Prostate gland (tissue), 2 donors: ENCODE data around the gene NR2C2. TPM values are rescaled to one million over a fixed set of nuclear protein-coding genes. Genes with fewer than 3 reads are reported as not detected.
A peak's percentile ranks its signal among the peaks of the same experiment; 100 is the strongest.
"Not testable (repeated sequence)": the region's sequence is repeated elsewhere in the genome, so short reads cannot be mapped to it uniquely, and the experiment has no call there.

Experiments used
- DNase-seq: peaks from one replicate; pipeline ENCODE4 v3.0.0-alpha.2; 2019; ENCODE audit warnings: low spot score
- H3K27ac ChIP-seq, 2 donors: fragments of 200-600 bp; sonication (generic); 2 replicates each; pipeline ENCODE4 v1.5.1; 2017 to 2019
- H3K27me3 ChIP-seq: fragments of 200-600 bp; sonication (generic); replicated peaks from 2 replicates; pipeline ENCODE4 v1.5.1; 2019; ENCODE audit not compliant: insufficient read depth
- H3K36me3 ChIP-seq, 2 donors: fragments of 200-600 bp; sonication (generic); 1 replicate in 1 of 2; 2 replicates in 1 of 2; pipeline versions ENCODE4 v1.5.1 to v1.8.1; 2017 to 2019
- H3K4me1 ChIP-seq: fragments of 200-600 bp; sonication (generic); replicated peaks from 2 replicates; pipeline ENCODE4 v1.5.1; 2019
- H3K4me3 ChIP-seq, 2 donors: fragments of 200-600 bp; sonication (generic); 2 replicates each; pipeline ENCODE4 v1.5.1; 2017 to 2019
- H3K9me3 ChIP-seq: fragments of 200-600 bp; sonication (generic); 2 replicates; pipeline ENCODE4 v1.5.1; 2017
- POLR2A ChIP-seq: fragments of 450-650 bp; IDR thresholded peaks from one replicate; pipeline ENCODE4 v1.6.1; 2016; ENCODE audit warnings: antibody characterized with exemption, mild to moderate bottlenecking
- POLR2AphosphoS5 ChIP-seq: sonication (generic); formaldehyde crosslinking; IDR thresholded peaks from one replicate; pipeline ENCODE4 v1.6.1; 2017; ENCODE audit warnings: antibody characterized with exemption
- WGBS: methylation state at CpG from one replicate; pipeline ENCODE4 v1.1.5; 2018; 5-methylcytosine and 5-hydroxymethylcytosine counted together
- intact Hi-C: fragments of 100-400 bp; cut with DNase I; formaldehyde crosslinking; loops from one replicate; pipeline ENCODE4 v1.14.2; 2022
- total RNA-seq, 2 donors: library from RNA; depleted of rRNA; stranded (reverse); fragments of >200 nt; gene quantifications; one replicate each; pipeline ENCODE4 v1.1.0, GENCODE V29; 2016
- TF ChIP-seq, protein P1 (sequence below), 4 experiments: fragments of 200-600 bp in 2 of 4; fragments of 450-650 bp in 2 of 4; sonication (generic) in 2 of 4; IDR thresholded peaks; 1 replicate in 3 of 4; 2 replicates in 1 of 4; pipeline ENCODE4 v1.5.1; 2016 to 2019; ENCODE audit warnings: antibody characterized with exemption in 4 of 4, mild to moderate bottlenecking in 2 of 4, moderate library complexity in 2 of 4

The NR2C2 gene
- total RNA-seq, 2 donors from 2014 or later: 36.8 to 78.5 TPM

DNA sequence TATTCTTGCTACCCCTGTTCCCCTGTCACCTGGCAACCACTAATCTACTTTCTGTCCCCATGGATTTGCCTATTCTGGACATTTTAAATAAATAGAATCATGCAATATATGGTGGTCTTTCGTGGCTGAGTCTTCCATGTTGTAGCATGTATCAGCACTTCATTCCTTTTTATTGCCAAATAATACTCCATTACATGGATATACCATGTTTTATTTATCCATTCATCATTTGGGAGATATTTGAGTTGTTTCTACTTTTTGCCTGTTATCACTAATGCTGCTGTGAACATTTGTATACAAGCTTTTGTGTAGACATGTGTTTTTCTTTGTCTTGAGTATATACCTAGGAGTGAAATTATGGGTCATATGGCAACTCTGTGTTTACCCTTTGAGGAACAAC, 50.6 kb downstream of the NR2C2 start:
- no peaks in the 10 kb centered on the region for H3K36me3 ChIP-seq
- intact Hi-C loops: no loop called here
- TF ChIP-seq, protein P1, sequence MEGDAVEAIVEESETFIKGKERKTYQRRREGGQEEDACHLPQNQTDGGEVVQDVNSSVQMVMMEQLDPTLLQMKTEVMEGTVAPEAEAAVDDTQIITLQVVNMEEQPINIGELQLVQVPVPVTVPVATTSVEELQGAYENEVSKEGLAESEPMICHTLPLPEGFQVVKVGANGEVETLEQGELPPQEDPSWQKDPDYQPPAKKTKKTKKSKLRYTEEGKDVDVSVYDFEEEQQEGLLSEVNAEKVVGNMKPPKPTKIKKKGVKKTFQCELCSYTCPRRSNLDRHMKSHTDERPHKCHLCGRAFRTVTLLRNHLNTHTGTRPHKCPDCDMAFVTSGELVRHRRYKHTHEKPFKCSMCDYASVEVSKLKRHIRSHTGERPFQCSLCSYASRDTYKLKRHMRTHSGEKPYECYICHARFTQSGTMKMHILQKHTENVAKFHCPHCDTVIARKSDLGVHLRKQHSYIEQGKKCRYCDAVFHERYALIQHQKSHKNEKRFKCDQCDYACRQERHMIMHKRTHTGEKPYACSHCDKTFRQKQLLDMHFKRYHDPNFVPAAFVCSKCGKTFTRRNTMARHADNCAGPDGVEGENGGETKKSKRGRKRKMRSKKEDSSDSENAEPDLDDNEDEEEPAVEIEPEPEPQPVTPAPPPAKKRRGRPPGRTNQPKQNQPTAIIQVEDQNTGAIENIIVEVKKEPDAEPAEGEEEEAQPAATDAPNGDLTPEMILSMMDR (IDR thresholded peaks at IDR 0.05): no peak
- no peak for TF ChIP-seq POLR2A
- TF ChIP-seq POLR2AphosphoS5: no peak
- H3K9me3 ChIP-seq: no peaks in the 10 kb centered on the region
- no peaks in the 10 kb centered on the region for H3K27me3 ChIP-seq
- H3K27ac ChIP-seq: no peak overlapping the region
- no peaks in the 10 kb centered on the region for H3K4me1 ChIP-seq
- WGBS: 100% methylated on average over 1 of the region's 1 CpG
- no peak overlapping the region for H3K4me3 ChIP-seq
- DNase-seq: no peak

DNA sequence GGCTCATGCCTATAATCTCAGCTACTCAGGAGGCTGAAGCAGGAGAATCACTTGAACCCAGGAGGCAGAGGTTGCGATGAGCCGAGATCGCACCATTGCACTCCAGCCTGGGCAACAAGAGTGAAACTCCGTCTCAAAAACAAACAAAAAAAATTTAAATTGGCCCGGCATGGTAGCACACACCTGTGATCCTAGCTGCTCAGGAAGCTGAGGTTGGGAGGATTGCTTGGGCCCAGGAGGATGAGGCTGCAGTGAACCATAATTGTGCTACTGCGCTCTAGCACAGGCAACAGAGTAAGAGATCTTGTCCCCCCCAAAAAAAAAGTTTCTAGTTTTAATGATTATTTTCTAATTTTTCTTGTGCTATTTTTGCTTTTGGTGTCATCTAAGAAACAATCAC, 51.8 kb downstream of the NR2C2 start:
- H3K9me3 ChIP-seq, intact Hi-C loops, H3K4me3 ChIP-seq, DNase-seq, H3K4me1 ChIP-seq, H3K36me3 ChIP-seq, H3K27me3 ChIP-seq, H3K27ac ChIP-seq: not testable (repeated sequence)
- 94% methylated on average over 6 of the region's 6 CpGs for WGBS

DNA sequence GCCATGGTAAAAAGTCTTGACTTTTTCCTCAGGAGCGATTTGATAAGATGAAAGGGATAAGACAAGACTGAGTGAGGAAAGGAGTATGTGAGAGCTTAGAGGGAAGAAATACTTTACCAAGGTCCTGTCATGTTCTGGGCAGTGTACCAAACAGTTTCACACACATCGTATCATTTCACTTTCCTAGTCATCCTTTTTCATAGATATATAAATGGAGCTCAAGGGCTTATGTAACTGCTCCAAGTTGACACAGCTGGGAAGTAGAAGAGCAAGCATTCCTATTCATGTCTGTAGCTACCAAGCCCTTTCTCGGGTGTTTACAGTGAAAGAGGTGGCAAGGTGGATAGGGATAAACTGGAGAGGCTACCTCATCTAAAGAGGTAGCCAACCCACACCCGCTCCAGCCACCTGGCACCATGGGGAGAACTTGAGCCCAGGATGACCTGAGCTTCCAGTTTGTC, 60.3 kb downstream of the NR2C2 start:
- H3K4me1 ChIP-seq: no peaks in the 10 kb centered on the region
- H3K36me3 ChIP-seq: no peaks in the 10 kb centered on the region
- no peak overlapping the region for H3K4me3 ChIP-seq
- intact Hi-C loops: no loop called here
- DNase-seq: peak; percentile 35
- TF ChIP-seq POLR2A (no peak), POLR2AphosphoS5 (peak; percentile 58)
- TF ChIP-seq, protein P1 (IDR thresholded peaks at IDR 0.05): no peak
- no peaks in the 10 kb centered on the region for H3K27me3 ChIP-seq
- WGBS: 31% methylated on average over 4 of the region's 4 CpGs
- H3K27ac ChIP-seq: no peak overlapping the region
- no peaks in the 10 kb centered on the region for H3K9me3 ChIP-seq

- intact Hi-C loops: no loop called here
- no peaks in the 10 kb centered on the region for H3K9me3 ChIP-seq
- TF ChIP-seq, protein P1 (IDR thresholded peaks at IDR 0.05): no peak
- no peak for TF ChIP-seq POLR2A
- no peak for TF ChIP-seq POLR2AphosphoS5
- H3K27me3 ChIP-seq: no peaks in the 10 kb centered on the region
- no peaks in the 10 kb centered on the region for H3K4me1 ChIP-seq
- WGBS: 96% methylated on average over 5 of the region's 5 CpGs
- H3K4me3 ChIP-seq: no peak overlapping the region
- no peak for DNase-seq
- no peaks in the 10 kb centered on the region for H3K36me3 ChIP-seq
- H3K27ac ChIP-seq: no peak overlapping the region
These were observed 61.8 kb downstream of the NR2C2 start for GRCh38 chr3:15009167-15009566.

DNA sequence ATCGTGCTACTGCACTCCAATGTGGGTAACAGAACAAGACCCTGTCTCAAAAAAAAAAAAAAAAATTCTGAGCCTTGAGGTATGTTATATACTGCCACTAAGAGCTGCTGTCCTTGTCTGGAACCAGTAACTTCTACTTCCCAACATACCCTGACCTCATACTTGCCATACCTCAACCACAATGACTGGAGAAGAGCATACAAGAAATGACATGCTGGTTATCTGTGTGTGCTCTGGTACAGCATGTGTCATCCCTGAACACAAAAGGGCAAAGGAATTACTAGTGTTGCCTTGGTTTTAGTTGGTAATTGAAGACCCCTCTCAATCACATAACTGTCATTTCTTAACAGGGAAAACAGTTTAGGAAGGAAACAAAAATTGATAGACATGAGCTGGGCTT, 63.3 kb downstream of the NR2C2 start:
- WGBS: 100% methylated on average over 1 of the region's 1 CpG
- no peaks in the 10 kb centered on the region for H3K9me3 ChIP-seq

More for the DNA sequence above, 63.3 kb downstream of the NR2C2 start:
- no peak overlapping the region for H3K4me3 ChIP-seq
- no peaks in the 10 kb centered on the region for H3K4me1 ChIP-seq
- H3K27ac ChIP-seq: no peak overlapping the region
- H3K27me3 ChIP-seq: no peaks in the 10 kb centered on the region
- peaks cover 0 to under 1% of the 10 kb centered on the region in 2 donors for H3K36me3 ChIP-seq
- TF ChIP-seq, protein P1 (IDR thresholded peaks at IDR 0.05): no peak
- TF ChIP-seq POLR2A (no peak), POLR2AphosphoS5 (no peak)
- intact Hi-C loops: no loop called here
- no peak for DNase-seq
